ENCODE data around the gene PIGQ. TPM values are rescaled to one million over a fixed set of nuclear protein-coding genes. Genes with fewer than 3 reads are reported as not detected.

PIGQ gene
- total RNA-seq, 4 donors from 2014 or later = 37.4 to 115 (median 56.0) TPM

DNA sequence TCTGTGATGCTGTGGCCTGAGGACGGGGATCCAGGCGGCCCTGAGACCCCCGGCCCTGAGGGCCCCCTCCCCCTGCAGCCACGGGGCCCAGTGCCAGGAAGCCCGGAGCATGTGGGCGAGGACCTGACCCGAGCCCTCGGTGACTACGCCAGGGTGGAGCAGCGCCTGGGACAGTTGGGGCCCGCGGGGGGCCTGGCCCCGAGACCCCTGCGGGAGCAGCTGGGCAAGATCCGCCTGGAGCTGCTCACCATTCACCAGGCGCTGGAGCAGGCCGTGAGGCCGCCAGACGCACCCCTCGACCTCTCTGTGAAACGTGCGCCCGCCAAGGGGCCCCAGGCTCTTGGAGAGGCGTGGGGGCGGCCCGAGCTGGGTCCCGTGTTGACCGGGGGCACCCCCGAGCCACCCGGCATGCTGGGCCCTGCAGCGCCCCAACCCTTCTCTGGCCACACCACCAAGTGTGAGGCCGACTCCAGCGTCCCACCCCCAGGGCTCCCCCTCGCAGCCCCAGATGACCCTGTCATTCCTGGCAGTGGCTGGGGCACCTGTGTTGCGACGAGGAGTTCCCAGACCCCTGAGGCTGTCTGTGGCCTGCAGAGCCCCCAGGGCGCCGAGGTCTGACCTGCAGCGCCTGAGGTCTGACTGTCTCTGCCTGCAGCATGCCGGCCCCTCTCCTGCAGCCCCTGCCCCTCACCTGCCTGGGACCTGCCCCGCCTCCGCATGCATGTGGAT, 4.9 kb upstream of the PIGQ start:
- WGBS, 2 donors (ENCODE audit: low coverage in 1 of 2) = 78% methylated on average over 28 of the region's 42 CpGs; no CpG with 5 or more reads in 1 of the 2 donors

DNA sequence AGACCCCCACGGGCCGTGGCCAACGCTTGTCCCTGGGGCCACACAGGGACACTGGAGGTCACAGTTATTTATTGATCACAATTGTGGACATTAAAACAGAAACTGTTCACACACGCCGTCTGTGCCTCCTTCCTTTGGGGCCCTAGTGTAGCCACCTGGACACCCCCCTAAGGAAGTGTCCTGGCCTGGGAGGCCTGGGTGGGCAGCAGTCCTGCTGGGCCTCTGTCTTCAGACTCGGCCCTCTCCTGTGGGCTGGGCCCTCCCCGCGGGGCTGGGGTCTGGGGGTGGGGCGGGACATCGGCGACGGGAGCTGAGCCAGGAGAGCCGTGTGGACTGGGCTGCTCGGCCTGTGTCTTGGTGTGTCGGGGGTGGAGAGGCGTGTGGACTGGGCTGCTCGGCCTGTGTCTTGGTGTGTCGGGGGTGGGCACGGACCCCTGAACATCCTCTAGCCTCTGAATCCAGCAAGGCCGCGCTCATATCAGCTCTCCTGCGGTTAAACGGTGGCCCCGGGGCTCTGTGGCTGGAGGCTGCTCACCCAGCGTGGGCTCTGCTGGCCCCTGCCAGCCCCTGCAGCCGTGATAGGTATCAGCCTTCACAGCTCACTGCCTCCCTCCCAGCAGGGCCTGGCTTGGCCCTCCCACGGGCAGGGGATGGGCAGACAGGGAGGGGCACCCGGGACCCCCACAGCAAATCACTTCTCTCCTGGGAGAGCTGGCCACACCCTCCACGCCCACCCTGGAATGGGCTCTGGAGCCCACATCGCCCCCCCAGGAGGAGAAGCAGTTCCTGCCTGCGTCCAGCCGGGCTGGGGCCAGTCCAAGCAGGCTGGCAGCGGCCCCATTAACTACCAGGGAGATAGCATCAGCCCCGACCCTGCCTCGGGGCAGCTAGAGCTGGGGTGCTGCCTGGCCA, 4.1 kb upstream of the PIGQ start:
- Histone ChIP-seq H3K4me1 (peaks cover 30 to 40% (median 34%) of the 10 kb centered on the region in 4 donors), H3K4me3 (no peak overlapping the region), H3K36me3 (no peaks in the 10 kb centered on the region), H3K9me3 (no peaks in the 10 kb centered on the region), H3K27me3 (peaks cover 47% of the 10 kb centered on the region), H3K27ac (no peak overlapping the region)
- intact Hi-C loops (cut with DNase I; ENCODE audit: low total_unique reads) (no loop called here), in situ Hi-C loops (cut with MboI; ENCODE audit: low pct_ligation_motif_present in 1 of 4, low pct_unique_long_range_greater_than_20kb in 1 of 4, low sequenced_read_pairs in 3 of 4) (no loop called here)
- DNase-seq = no peak
- TF ChIP-seq POLR2AphosphoS5 (IDR thresholded peaks at IDR 0.05) = no peak
- WGBS, 2 donors (ENCODE audit: low coverage in 1 of 2) = 56% methylated on average over 20 of the region's 35 CpGs; no CpG with 5 or more reads in 1 of the 2 donors

More for the DNA sequence above, 4.9 kb upstream of the PIGQ start:
- TF ChIP-seq POLR2A (IDR thresholded peaks at IDR 0.05) = no peak
- TF ChIP-seq, protein P1, sequence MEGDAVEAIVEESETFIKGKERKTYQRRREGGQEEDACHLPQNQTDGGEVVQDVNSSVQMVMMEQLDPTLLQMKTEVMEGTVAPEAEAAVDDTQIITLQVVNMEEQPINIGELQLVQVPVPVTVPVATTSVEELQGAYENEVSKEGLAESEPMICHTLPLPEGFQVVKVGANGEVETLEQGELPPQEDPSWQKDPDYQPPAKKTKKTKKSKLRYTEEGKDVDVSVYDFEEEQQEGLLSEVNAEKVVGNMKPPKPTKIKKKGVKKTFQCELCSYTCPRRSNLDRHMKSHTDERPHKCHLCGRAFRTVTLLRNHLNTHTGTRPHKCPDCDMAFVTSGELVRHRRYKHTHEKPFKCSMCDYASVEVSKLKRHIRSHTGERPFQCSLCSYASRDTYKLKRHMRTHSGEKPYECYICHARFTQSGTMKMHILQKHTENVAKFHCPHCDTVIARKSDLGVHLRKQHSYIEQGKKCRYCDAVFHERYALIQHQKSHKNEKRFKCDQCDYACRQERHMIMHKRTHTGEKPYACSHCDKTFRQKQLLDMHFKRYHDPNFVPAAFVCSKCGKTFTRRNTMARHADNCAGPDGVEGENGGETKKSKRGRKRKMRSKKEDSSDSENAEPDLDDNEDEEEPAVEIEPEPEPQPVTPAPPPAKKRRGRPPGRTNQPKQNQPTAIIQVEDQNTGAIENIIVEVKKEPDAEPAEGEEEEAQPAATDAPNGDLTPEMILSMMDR (IDR thresholded peaks at IDR 0.05) = no peak
- no peak for TF ChIP-seq POLR2AphosphoS5 (IDR thresholded peaks at IDR 0.05)
- no peak for TF ChIP-seq EP300 (IDR thresholded peaks at IDR 0.05; ENCODE audit: low read depth)
- no peaks in the 10 kb centered on the region for H3K9me3 ChIP-seq
- H3K27ac ChIP-seq = no peak overlapping the region
- H3K4me3 ChIP-seq = no peak overlapping the region
- H3K36me3 ChIP-seq = no peaks in the 10 kb centered on the region
- intact Hi-C loops (cut with DNase I; ENCODE audit: low total_unique reads) (no loop called here), in situ Hi-C loops (cut with MboI; ENCODE audit: low pct_ligation_motif_present in 1 of 4, low pct_unique_long_range_greater_than_20kb in 1 of 4, low sequenced_read_pairs in 3 of 4) (no loop called here)
- no peak for DNase-seq
- peaks cover 54% of the 10 kb centered on the region for H3K27me3 ChIP-seq
- peaks cover 28 to 36% (median 30%) of the 10 kb centered on the region in 4 donors for H3K4me1 ChIP-seq

GRCh38 chr16:566475-567372, 3.0 kb upstream of the PIGQ start, which contains the start of gene NHLRC4:
Gene NHLRC4 (plus strand): TSS chr16:567005. CDS start chr16:568048, 1,043 bp downstream.
- Histone ChIP-seq H3K9me3 (no peaks in the 10 kb centered on the region), H3K27ac (peak within 1 kb of the TSS; percentile 29 to 62 (median 60)), H3K4me3 (peak within 1 kb of the TSS in 2 of 4 donors; percentile 24 to 39), H3K4me1 (peaks cover 32 to 45% (median 36%) of the 10 kb centered on the region in 4 donors), H3K27me3 (peaks cover 36% of the 10 kb centered on the region), H3K36me3 (no peaks in the 10 kb centered on the region)
- intact Hi-C loops (cut with DNase I; ENCODE audit: low total_unique reads) (no loop called here), in situ Hi-C loops (cut with MboI; ENCODE audit: low pct_ligation_motif_present in 1 of 4, low pct_unique_long_range_greater_than_20kb in 1 of 4, low sequenced_read_pairs in 3 of 4) (no loop called here)
- DNase-seq = peak; percentile 78
- 34% methylated on average over 15 of the region's 26 CpGs; no CpG with 5 or more reads in 1 of the 2 donors for WGBS, 2 donors (ENCODE audit: low coverage in 1 of 2)
- no peak for TF ChIP-seq POLR2AphosphoS5 (IDR thresholded peaks at IDR 0.05)
- TF ChIP-seq, protein P1 (IDR thresholded peaks at IDR 0.05) = no peak
- TF ChIP-seq EP300 (IDR thresholded peaks at IDR 0.05; ENCODE audit: low read depth) = no peak
- no peak for TF ChIP-seq POLR2A (IDR thresholded peaks at IDR 0.05)

Data from transverse colon (tissue), 4 donors.